NT2/D1 (cell line): ENCODE results near the gene MOB3B.

Experiments used
- SUZ12 ChIP-seq: IDR thresholded peaks from 2 replicates; pipeline ENCODE4 v1.6.1; 2011; ENCODE audit not compliant: insufficient read length, insufficient read depth; ENCODE audit errors: extremely low read depth
- YY1 ChIP-seq: IDR thresholded peaks from 2 replicates; pipeline ENCODE4 v1.6.1; 2011; ENCODE audit not compliant: insufficient read length, insufficient read depth

GRCh38 chr9:27341545-27342294 lies 187.9 kb downstream of the MOB3B start:
- TF ChIP-seq YY1 (no peak), SUZ12 (no peak)
